CD4-positive, CD25-positive, alpha-beta regulatory T cell (primary cell): ENCODE data around the gene KIF16B. TPM values are rescaled to one million over a fixed set of nuclear protein-coding genes. Genes with fewer than 3 reads are reported as not detected.

Experiments used
- ATAC-seq, 2 donors: fragments of 150-1000 bp; cut with Tn5 transposase; one replicate each; pipeline ENCODE4 v1.10.0; 2021; ENCODE audit warnings: low read depth in 2 of 2, moderate number of reproducible peaks in 2 of 2, moderate library complexity in 1 of 2
- DNase-seq, 3 donors: peaks; one replicate each; pipeline versions ENCODE4 v3.0.0 to v3.0.0-alpha.2; 2012 to 2022; ENCODE audit warnings: mixed read lengths in 1 of 3
- H3K27ac ChIP-seq: one replicate; pipeline ENCODE4 v1.7.0; 2013; ENCODE audit warnings: mild to moderate bottlenecking, low read length; ENCODE audit not compliant: insufficient read depth, poor library complexity, severe bottlenecking
- H3K27me3 ChIP-seq: one replicate; pipeline ENCODE4 v1.7.0; 2013; ENCODE audit warnings: low read length; ENCODE audit not compliant: control insufficient read depth, insufficient read depth
- H3K36me3 ChIP-seq: one replicate; pipeline ENCODE4 v1.7.0; 2013; ENCODE audit warnings: mild to moderate bottlenecking, low read length, moderate library complexity; ENCODE audit not compliant: control insufficient read depth, insufficient read depth
- H3K4me1 ChIP-seq: 2 replicates; pipeline ENCODE4 v1.7.0; 2013; ENCODE audit warnings: mild to moderate bottlenecking, low read length; ENCODE audit not compliant: insufficient read depth, control insufficient read depth, poor library complexity, severe bottlenecking
- H3K4me3 ChIP-seq: one replicate; pipeline ENCODE4 v1.7.0; 2013; ENCODE audit warnings: low read depth, mild to moderate bottlenecking, low read length, moderate library complexity
- H3K9me3 ChIP-seq, 2 experiments: 1 replicate in 1 of 2; 2 replicates in 1 of 2; pipeline ENCODE4 v1.7.0; 2013; ENCODE audit warnings: low read length in 2 of 2, mild to moderate bottlenecking in 1 of 2, moderate library complexity in 1 of 2; ENCODE audit not compliant: control insufficient read depth in 2 of 2
- H3K27ac Mint-ChIP-seq, 3 donors: one replicate each; pipeline ENCODE4 v1.8.0; 2020 to 2022; ENCODE audit warnings: mild to moderate bottlenecking in 3 of 3, mixed read lengths in 3 of 3, moderate library complexity in 2 of 3
- H3K27me3 Mint-ChIP-seq: one replicate; pipeline ENCODE4 v1.8.0; 2022; ENCODE audit warnings: mild to moderate bottlenecking, mixed read lengths
- H3K36me3 Mint-ChIP-seq: one replicate; pipeline ENCODE4 v1.8.0; 2020; ENCODE audit warnings: mixed read lengths
- H3K4me1 Mint-ChIP-seq, 4 donors: one replicate each; pipeline ENCODE4 v1.8.0; 2020 to 2022; ENCODE audit warnings: mixed read lengths in 4 of 4, mild to moderate bottlenecking in 1 of 4
- H3K4me3 Mint-ChIP-seq, 4 donors: one replicate each; pipeline ENCODE4 v1.8.0; 2020 to 2022; ENCODE audit warnings: mild to moderate bottlenecking in 4 of 4, mixed read lengths in 4 of 4, moderate library complexity in 3 of 4
- H3K9me3 Mint-ChIP-seq, 7 donors: one replicate each; pipeline ENCODE4 v1.8.0; 2020 to 2022; ENCODE audit warnings: mixed read lengths in 7 of 7, mild to moderate bottlenecking in 3 of 7, moderate library complexity in 2 of 7
- polyA plus RNA-seq, 4 donors: library from polyadenylated mRNA; unstranded; fragments of 300-500 nt; fragmentation: Illumina TruSeq; gene quantifications; one replicate each; pipeline ENCODE4 v1.2.3, GENCODE V29; 2021
- total RNA-seq: library from RNA; stranded (reverse); gene quantifications from one replicate; pipeline ENCODE4 v1.2.3, GENCODE V29; 2022

Gene KIF16B
- total and polyA plus RNA-seq, 5 donors from 2014 or later: 3.1 to 5.2 (median 4.8) TPM

DNA sequence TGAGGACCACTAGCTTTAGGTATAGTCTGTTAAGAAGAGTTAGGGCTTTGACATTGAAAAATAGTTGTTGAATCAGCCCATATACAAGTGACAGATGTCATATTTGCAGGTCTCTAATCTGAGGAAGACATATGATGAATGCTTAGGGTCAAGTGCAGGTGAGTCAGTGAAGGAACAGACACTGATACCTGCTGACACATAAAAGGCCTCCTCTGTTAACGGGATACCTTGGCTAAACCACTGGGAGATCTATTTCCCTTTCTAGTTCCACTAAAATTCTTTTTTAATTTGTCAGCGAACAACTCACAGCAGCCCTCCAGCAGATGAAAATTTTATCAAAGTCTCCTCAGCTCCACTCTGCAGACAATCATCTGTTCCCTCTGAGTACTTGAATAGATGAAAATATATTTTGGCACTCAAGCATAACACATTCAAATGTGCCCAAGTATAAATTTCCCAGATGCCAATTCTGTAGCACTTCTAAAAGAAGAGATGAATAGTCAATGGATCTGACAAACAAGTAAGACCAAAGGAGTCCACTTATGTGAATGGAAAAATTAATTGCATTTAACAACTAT, 154.0 kb downstream of the KIF16B start:
- no peaks in the 10 kb centered on the region for H3K4me1 ChIP-seq
- H3K36me3 ChIP-seq: peaks cover 4% of the 10 kb centered on the region
- ATAC-seq (no peak), DNase-seq (no peak)
- no peak overlapping the region for H3K27ac Mint-ChIP-seq
- no peak overlapping the region for H3K4me3 ChIP-seq
- peaks cover 0 to 2% (median 0%) of the 10 kb centered on the region in 7 donors for H3K9me3 Mint-ChIP-seq
- H3K27me3 ChIP-seq: no peaks in the 10 kb centered on the region
- H3K36me3 Mint-ChIP-seq: peaks cover 60% of the 10 kb centered on the region
- no peaks in the 10 kb centered on the region for H3K4me1 Mint-ChIP-seq
- no peaks in the 10 kb centered on the region for H3K27me3 Mint-ChIP-seq
- H3K9me3 ChIP-seq: no peaks in the 10 kb centered on the region
- H3K4me3 Mint-ChIP-seq: no peak overlapping the region
- H3K27ac ChIP-seq: no peak overlapping the region

DNA sequence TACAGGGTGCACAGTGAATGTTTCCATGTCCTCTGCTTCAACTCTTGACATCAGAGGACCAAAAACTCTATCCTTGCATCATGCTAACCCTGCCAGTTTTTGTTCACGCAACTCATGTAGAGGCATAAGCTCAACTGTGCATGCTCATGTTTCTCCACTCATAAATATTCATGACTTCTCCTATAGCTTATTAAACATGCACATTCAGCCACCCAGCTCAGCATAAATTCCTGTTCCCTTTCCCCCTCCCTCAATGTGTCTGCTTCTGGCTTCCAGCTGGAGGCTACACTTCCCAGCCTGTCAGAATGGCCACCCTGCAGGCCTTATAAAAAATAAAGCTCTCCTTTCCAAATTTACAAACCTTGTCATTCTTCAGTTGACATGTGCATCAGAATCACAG, 154.6 kb downstream of the KIF16B start:
- H3K9me3 ChIP-seq: no peaks in the 10 kb centered on the region
- DNase-seq (no peak), ATAC-seq (no peak)
- no peak overlapping the region for H3K4me3 Mint-ChIP-seq
- no peaks in the 10 kb centered on the region for H3K27me3 Mint-ChIP-seq
- no peaks in the 10 kb centered on the region for H3K27me3 ChIP-seq
- peaks cover 0 to 2% (median 0%) of the 10 kb centered on the region in 7 donors for H3K9me3 Mint-ChIP-seq
- no peaks in the 10 kb centered on the region for H3K4me1 ChIP-seq
- H3K27ac ChIP-seq: no peak overlapping the region
- peaks cover 1% of the 10 kb centered on the region for H3K36me3 ChIP-seq
- no peak overlapping the region for H3K4me3 ChIP-seq
- no peaks in the 10 kb centered on the region for H3K4me1 Mint-ChIP-seq
- no peak overlapping the region for H3K27ac Mint-ChIP-seq
- peaks cover 57% of the 10 kb centered on the region for H3K36me3 Mint-ChIP-seq

DNA sequence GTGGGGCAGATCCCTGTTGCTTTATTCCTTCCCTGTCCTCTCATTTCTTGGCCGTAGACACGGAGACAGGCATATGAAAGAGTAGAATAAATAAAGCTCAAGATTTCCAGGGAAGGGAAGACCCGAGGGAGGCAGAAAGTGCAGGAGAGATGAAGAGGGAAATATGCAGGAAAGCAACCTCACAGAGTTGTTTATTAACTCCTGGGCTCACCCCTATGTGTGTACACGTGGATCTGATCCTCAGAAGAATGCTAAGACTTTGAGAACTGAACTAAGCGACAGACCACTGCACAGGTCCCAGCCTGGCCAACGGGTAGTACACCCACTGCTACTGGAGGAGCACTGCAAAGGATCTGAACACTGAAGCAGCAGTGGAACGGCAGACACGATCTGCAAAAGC, 156.2 kb downstream of the KIF16B start:
- Histone ChIP-seq H3K27me3 (no peaks in the 10 kb centered on the region), H3K4me1 (no peaks in the 10 kb centered on the region), H3K9me3 (no peaks in the 10 kb centered on the region), H3K27ac (no peak overlapping the region), H3K4me3 (no peak overlapping the region), H3K36me3 (no peaks in the 10 kb centered on the region)
- Mint-ChIP-seq H3K36me3 (peaks cover 56% of the 10 kb centered on the region), H3K4me1 (no peaks in the 10 kb centered on the region), H3K27ac (no peak overlapping the region), H3K4me3 (no peak overlapping the region), H3K27me3 (no peaks in the 10 kb centered on the region), H3K9me3 (peaks cover 0 to 2% (median under 1%) of the 10 kb centered on the region in 7 donors)
- DNase-seq (no peak), ATAC-seq (no peak)

DNA sequence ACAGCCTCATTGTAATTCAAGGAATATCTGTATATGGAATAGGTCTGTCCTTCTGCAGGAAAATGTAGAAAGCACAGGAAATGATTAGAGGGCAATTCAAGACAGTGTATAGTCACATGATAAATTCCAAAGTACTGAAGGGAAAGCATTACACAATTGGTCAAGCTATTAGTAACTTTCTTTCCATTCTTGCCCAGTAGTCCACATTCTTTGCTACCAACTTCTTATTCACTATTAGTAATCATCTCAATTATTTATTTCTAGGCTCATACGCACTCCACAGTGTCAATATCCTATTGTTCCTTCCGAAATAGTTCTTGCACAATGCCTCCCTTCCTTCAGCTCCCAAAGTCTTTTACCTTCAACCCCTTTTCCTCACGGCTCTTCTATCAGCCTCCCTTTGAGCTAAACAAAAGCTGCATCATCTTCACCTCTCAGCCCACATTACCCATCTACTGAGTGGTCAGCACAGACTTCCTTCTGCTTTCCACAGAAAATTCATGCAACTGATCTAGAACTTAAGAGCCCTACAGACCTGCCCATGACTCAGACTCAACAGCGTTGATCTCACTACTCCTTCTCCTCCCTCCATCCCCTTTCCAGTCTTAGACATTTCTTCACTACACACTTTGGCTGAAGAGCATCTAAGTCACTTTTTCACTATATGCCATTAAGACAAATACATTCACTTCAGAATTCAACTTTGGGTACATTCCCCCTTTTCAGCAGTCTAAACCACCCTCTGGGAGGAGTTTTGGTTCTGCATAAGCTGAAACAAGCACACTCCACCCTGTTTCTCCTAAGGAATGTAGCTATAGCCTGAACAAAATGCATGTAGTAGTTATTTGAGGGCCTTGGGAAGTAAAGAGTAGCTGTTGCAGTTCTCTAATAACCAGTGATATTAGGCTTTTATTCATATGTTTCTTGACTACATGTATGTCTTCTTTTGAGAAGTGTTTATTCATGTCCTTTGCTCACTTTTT, 157.9 kb downstream of the KIF16B start:
- Mint-ChIP-seq H3K27ac (no peak overlapping the region), H3K4me3 (no peak overlapping the region), H3K9me3 (peaks cover 0 to 10% (median 1%) of the 10 kb centered on the region in 7 donors), H3K36me3 (peaks cover 60% of the 10 kb centered on the region), H3K27me3 (no peaks in the 10 kb centered on the region), H3K4me1 (no peaks in the 10 kb centered on the region)
- H3K27me3 ChIP-seq: no peaks in the 10 kb centered on the region
- no peak for ATAC-seq
- no peaks in the 10 kb centered on the region for H3K4me1 ChIP-seq
- no peaks in the 10 kb centered on the region for H3K9me3 ChIP-seq
- no peak overlapping the region for H3K27ac ChIP-seq
- no peaks in the 10 kb centered on the region for H3K36me3 ChIP-seq
- no peak for DNase-seq
- H3K4me3 ChIP-seq: no peak overlapping the region

DNA sequence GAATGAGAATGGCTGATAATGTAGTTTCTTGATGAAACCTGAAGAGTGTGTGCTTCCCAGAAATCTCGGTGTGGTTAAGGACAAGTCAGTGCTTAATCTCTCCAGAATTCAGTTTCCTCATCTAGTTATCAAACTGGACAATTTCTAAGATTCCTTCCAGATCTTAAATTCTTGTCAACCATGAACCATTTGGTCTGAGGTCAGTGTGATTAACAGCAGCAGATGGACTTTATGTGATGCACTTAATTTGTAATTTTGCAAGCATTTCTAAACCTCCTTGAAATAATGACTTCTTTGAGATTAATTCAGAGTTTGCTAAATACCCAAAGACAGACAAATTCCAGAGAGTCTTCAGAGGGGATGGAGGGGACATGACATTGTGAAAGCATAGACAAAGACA, 160.3 kb downstream of the KIF16B start:
- no peak overlapping the region for H3K27ac ChIP-seq
- Mint-ChIP-seq H3K27me3 (no peaks in the 10 kb centered on the region), H3K4me3 (no peak overlapping the region), H3K36me3 (peaks cover 52% of the 10 kb centered on the region), H3K4me1 (no peaks in the 10 kb centered on the region), H3K27ac (no peak overlapping the region), H3K9me3 (peaks cover 0 to 10% (median 1%) of the 10 kb centered on the region in 7 donors)
- no peaks in the 10 kb centered on the region for H3K36me3 ChIP-seq
- H3K4me1 ChIP-seq: no peaks in the 10 kb centered on the region
- H3K9me3 ChIP-seq: no peaks in the 10 kb centered on the region
- H3K4me3 ChIP-seq: no peak overlapping the region
- no peak for DNase-seq
- H3K27me3 ChIP-seq: no peaks in the 10 kb centered on the region
- no peak for ATAC-seq

DNA sequence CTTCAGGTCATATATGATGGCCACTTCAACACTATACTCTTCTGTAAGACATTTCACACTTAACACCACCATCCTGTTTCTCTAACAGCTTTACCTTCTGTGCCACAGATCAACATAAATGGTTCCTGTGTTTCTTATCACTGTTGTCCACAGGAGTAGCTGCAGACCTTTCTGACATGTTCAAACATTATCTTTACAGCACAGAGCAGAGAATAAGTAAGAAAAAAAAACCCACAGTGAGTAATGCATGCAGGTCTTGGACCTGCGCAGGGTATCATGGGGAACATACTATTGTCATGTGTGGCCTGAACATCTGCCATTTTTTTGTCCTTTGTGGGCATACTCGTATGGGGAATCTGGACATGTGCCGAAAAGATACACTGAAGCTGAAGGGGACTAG, 161.9 kb downstream of the KIF16B start:
- H3K4me3 Mint-ChIP-seq: no peak overlapping the region
- no peaks in the 10 kb centered on the region for H3K4me1 ChIP-seq
- H3K36me3 ChIP-seq: no peaks in the 10 kb centered on the region
- no peak overlapping the region for H3K27ac ChIP-seq
- no peak overlapping the region for H3K27ac Mint-ChIP-seq
- H3K27me3 Mint-ChIP-seq: no peaks in the 10 kb centered on the region
- H3K27me3 ChIP-seq: no peaks in the 10 kb centered on the region
- no peaks in the 10 kb centered on the region for H3K9me3 ChIP-seq
- no peaks in the 10 kb centered on the region for H3K4me1 Mint-ChIP-seq
- DNase-seq (no peak), ATAC-seq (no peak)
- peaks cover 0 to 10% (median 1%) of the 10 kb centered on the region in 7 donors for H3K9me3 Mint-ChIP-seq
- H3K4me3 ChIP-seq: no peak overlapping the region
- peaks cover 49% of the 10 kb centered on the region for H3K36me3 Mint-ChIP-seq

DNA sequence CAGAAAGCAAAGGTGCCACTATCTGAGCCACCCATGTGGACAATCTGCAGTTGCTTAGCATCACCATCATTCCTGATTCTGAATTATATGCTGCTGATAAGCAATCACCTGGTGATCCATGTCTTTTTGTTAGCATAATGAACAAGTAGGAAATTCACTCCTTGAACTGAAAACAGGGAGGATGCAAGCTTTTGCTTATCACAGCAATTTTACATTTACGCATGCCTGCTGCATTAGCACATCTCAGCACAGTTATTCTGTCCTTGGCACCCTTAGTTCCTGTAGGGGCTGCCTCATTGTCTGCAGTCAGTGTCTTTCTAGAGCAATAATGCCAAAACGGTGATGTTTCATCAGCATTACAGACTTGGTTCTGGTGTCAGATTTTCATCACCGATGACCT, 162.6 kb downstream of the KIF16B start:
- no peaks in the 10 kb centered on the region for H3K27me3 ChIP-seq
- H3K27ac ChIP-seq: no peak overlapping the region
- no peaks in the 10 kb centered on the region for H3K27me3 Mint-ChIP-seq
- no peak overlapping the region for H3K4me3 Mint-ChIP-seq
- no peaks in the 10 kb centered on the region for H3K4me1 Mint-ChIP-seq
- ATAC-seq (no peak), DNase-seq (no peak)
- no peak overlapping the region for H3K27ac Mint-ChIP-seq
- H3K36me3 ChIP-seq: no peaks in the 10 kb centered on the region
- no peaks in the 10 kb centered on the region for H3K4me1 ChIP-seq
- H3K9me3 ChIP-seq: no peaks in the 10 kb centered on the region
- H3K9me3 Mint-ChIP-seq: peaks cover 0 to 10% (median 3%) of the 10 kb centered on the region in 7 donors
- no peak overlapping the region for H3K4me3 ChIP-seq
- peaks cover 56% of the 10 kb centered on the region for H3K36me3 Mint-ChIP-seq
